RPMI8226 (cell line): ENCODE data around the gene GPR155.
"Not testable (repeated sequence)": the region's sequence is repeated elsewhere in the genome, so short reads cannot be mapped to it uniquely, and the experiment has no call there.

Experiments used
- DNase-seq: peaks from one replicate; pipeline ENCODE4 v3.0.0-alpha.2; 2015

GPR155 gene

GRCh38 chr2:174438146-174438886 lies 48.5 kb downstream of the GPR155 start:
- DNase-seq = no peak

- no peak for DNase-seq
Observed at GRCh38 chr2:174436351-174436750, 50.5 kb downstream of the GPR155 start.

GRCh38 chr2:174431902-174432301 lies 54.9 kb downstream of the GPR155 start:
- DNase-seq = no peak

- DNase-seq = no peak
Observed at GRCh38 chr2:174430066-174430465, 56.8 kb downstream of the GPR155 start.

- DNase-seq = no peak
Observed at GRCh38 chr2:174428214-174428613, 58.6 kb downstream of the GPR155 start.

- no peak for DNase-seq
Observed at GRCh38 chr2:174412256-174412655, 74.6 kb downstream of the GPR155 start.

- DNase-seq = not testable (repeated sequence)
Observed at GRCh38 chr2:174410039-174410438, 76.8 kb downstream of the GPR155 start.

GRCh38 chr2:174403628-174404027 lies 83.2 kb downstream of the GPR155 start:
- DNase-seq = no peak

- no peak for DNase-seq
Observed at GRCh38 chr2:174400853-174401252, 86.0 kb downstream of the GPR155 start.

- no peak for DNase-seq
Observed at GRCh38 chr2:174399171-174399570, 87.7 kb downstream of the GPR155 start.

GRCh38 chr2:174397773-174398172 lies 89.1 kb downstream of the GPR155 start:
- no peak for DNase-seq

- DNase-seq = peak; percentile 37
Observed at GRCh38 chr2:174395969-174396630, 90.7 kb downstream of the GPR155 start.

GRCh38 chr2:174395284-174395968 lies 91.4 kb downstream of the GPR155 start, which contains the start of gene SCRN3:
Gene SCRN3, plus strand, starts transcription at chr2:174395730. Its CDS starts 2,554 bp downstream, at chr2:174398284.
- DNase-seq = peak; percentile 91

GRCh38 chr2:174392706-174393105 lies 94.1 kb downstream of the GPR155 start:
- DNase-seq = no peak

- DNase-seq = not testable (repeated sequence)
Observed at GRCh38 chr2:174390303-174390702, 96.5 kb downstream of the GPR155 start.

- DNase-seq = no peak
Observed at GRCh38 chr2:174389542-174389941, 97.3 kb downstream of the GPR155 start.

- DNase-seq = not testable (repeated sequence)
Observed at GRCh38 chr2:174388706-174389105, 98.1 kb downstream of the GPR155 start.

- no peak for DNase-seq
Observed at GRCh38 chr2:174385201-174385600, 101.6 kb downstream of the GPR155 start.

- peak; percentile 13 for DNase-seq
Observed at GRCh38 chr2:174383796-174384195, 103.0 kb downstream of the GPR155 start.
